IMR-90 (cell line): Measurements from ENCODE around the gene ELMO1. TPM values are rescaled to one million over a fixed set of nuclear protein-coding genes. Genes with fewer than 3 reads are reported as not detected.

Experiments used
- ATAC-seq: fragments of 200-7000 bp; cut with Tn5 transposase; 2 replicates; pipeline ENCODE4 v1.9.1; 2020; ENCODE audit warnings: low read depth, mild to moderate bottlenecking, moderate library complexity
- BruUV-seq: library from RNA; stranded (reverse); fragments of 400-500 nt; replicated peaks from 2 replicates; lab custom pipeline; 2021; lab: Mats Ljungman, UMichigan
- CTCF ChIA-PET: fragments of 300-600 bp; formaldehyde crosslinking; extraction: SDS; loops from one replicate; lab custom pipeline; 2021; ENCODE audit warnings: antibody characterized with exemption; lab: Yijun Ruan, JAX
- POLR2A ChIA-PET: fragments of 300-600 bp; sonication (Branson Sonifier 250); formaldehyde crosslinking; loops from one replicate; lab custom pipeline; 2022; ENCODE audit warnings: antibody characterized with exemption; ENCODE audit not compliant: unreplicated experiment; lab: Charles Lee
- DNase-seq: peaks from one replicate; pipeline ENCODE4 v3.0.0; 2013
- H2AFZ ChIP-seq: replicated peaks from 2 replicates; pipeline ENCODE3; 2013; ENCODE audit warnings: low read length, mild to moderate bottlenecking; ENCODE audit not compliant: poor library complexity
- H2AK5ac ChIP-seq: 2 replicates; pipeline ENCODE4 v1.6.1; 2013; ENCODE audit warnings: low read depth, low read length, inconsistent platforms
- H2AK9ac ChIP-seq: replicated peaks from 2 replicates; pipeline ENCODE3; 2013; ENCODE audit warnings: mild to moderate bottlenecking, low read depth, low read length, moderate library complexity; ENCODE audit not compliant: poor library complexity
- H2BK120ac ChIP-seq: 2 replicates; pipeline ENCODE4 v1.6.1; 2013; ENCODE audit warnings: low read depth, low read length, inconsistent platforms
- H2BK15ac ChIP-seq: 3 replicates; pipeline ENCODE4 v1.6.1; 2013; ENCODE audit warnings: low read depth, low read length, inconsistent platforms
- H2BK20ac ChIP-seq: 2 replicates; pipeline ENCODE4 v1.6.1; 2013; ENCODE audit warnings: low read depth, mild to moderate bottlenecking, inconsistent platforms, low read length, moderate library complexity
- H2BK5ac ChIP-seq: 2 replicates; pipeline ENCODE4 v1.6.1; 2013; ENCODE audit warnings: mild to moderate bottlenecking, low read depth, low read length, inconsistent platforms; ENCODE audit not compliant: poor library complexity, severe bottlenecking
- H3K14ac ChIP-seq: replicated peaks from 2 replicates; pipeline ENCODE4 v1.6.1; 2013; ENCODE audit warnings: low read depth, low read length, inconsistent platforms
- H3K18ac ChIP-seq: 2 replicates; pipeline ENCODE4 v1.6.1; 2013; ENCODE audit warnings: low read depth, low read length, control low read depth
- H3K23ac ChIP-seq: 2 replicates; pipeline ENCODE4 v1.6.1; 2013; ENCODE audit warnings: low read depth, low read length, inconsistent platforms
- H3K27ac ChIP-seq: 2 replicates; pipeline ENCODE4 v1.5.1; 2013; ENCODE audit warnings: mild to moderate bottlenecking, control low read depth, low read length; ENCODE audit not compliant: insufficient read depth
- H3K27me3 ChIP-seq: 2 replicates; pipeline ENCODE4 v1.6.1; 2013; ENCODE audit warnings: low read length; ENCODE audit not compliant: control insufficient read depth, insufficient read depth
- H3K36me3 ChIP-seq: 2 replicates; pipeline ENCODE4 v1.6.1; 2013; ENCODE audit warnings: low read length, mixed read lengths; ENCODE audit not compliant: control insufficient read depth, insufficient read depth
- H3K4ac ChIP-seq: 2 replicates; pipeline ENCODE4 v1.6.1; 2013; ENCODE audit warnings: low read depth, low read length, inconsistent platforms
- H3K4me1 ChIP-seq: 2 replicates; pipeline ENCODE4 v1.6.1; 2013; ENCODE audit warnings: low read length, mixed read lengths; ENCODE audit not compliant: control insufficient read depth, insufficient read depth
- H3K4me2 ChIP-seq: 2 replicates; pipeline ENCODE4 v1.6.1; 2013; ENCODE audit warnings: low read depth, mild to moderate bottlenecking, control low read depth, low read length, moderate library complexity
- H3K4me3 ChIP-seq: 2 replicates; pipeline ENCODE4 v1.5.1; 2013; ENCODE audit warnings: low read depth, mild to moderate bottlenecking, control low read depth, low read length, moderate library complexity; ENCODE audit not compliant: insufficient read depth
- H3K56ac ChIP-seq: 2 replicates; pipeline ENCODE4 v1.6.1; 2013; ENCODE audit warnings: low read length, inconsistent platforms; ENCODE audit not compliant: insufficient read depth; ENCODE audit errors: extremely low read depth
- H3K79me1 ChIP-seq, 2 experiments: 2 replicates each; pipeline ENCODE4 v1.6.1; 2013; ENCODE audit warnings: low read length in 2 of 2, inconsistent platforms in 1 of 2, low read depth in 1 of 2
- H3K9ac ChIP-seq: 2 replicates; pipeline ENCODE4 v1.6.1; 2013; ENCODE audit warnings: low read depth, low read length, control low read depth
- H3K9me1 ChIP-seq: 2 replicates; pipeline ENCODE4 v1.6.1; 2013; ENCODE audit warnings: low read length, inconsistent platforms; ENCODE audit not compliant: insufficient read depth
- H3K9me3 ChIP-seq: 2 replicates; pipeline ENCODE4 v1.6.1; 2013; ENCODE audit warnings: low read length; ENCODE audit not compliant: control insufficient read depth, insufficient read depth
- H4K20me1 ChIP-seq: 2 replicates; pipeline ENCODE4 v1.6.1; 2013; ENCODE audit warnings: low read length, inconsistent platforms; ENCODE audit not compliant: insufficient read depth
- H4K5ac ChIP-seq: 2 replicates; pipeline ENCODE4 v1.6.1; 2013; ENCODE audit warnings: mild to moderate bottlenecking, low read depth, low read length, control low read depth
- H4K8ac ChIP-seq, 2 experiments: 2 replicates each; pipeline ENCODE4 v1.6.1; 2013; ENCODE audit warnings: low read depth in 2 of 2, low read length in 2 of 2, control low read depth in 1 of 2, inconsistent platforms in 1 of 2
- H4K91ac ChIP-seq: 2 replicates; pipeline ENCODE4 v1.6.1; 2013; ENCODE audit warnings: low read depth, low read length, inconsistent platforms; ENCODE audit not compliant: insufficient read depth
- BHLHE40 ChIP-seq: fragments of 150-350 bp; IDR thresholded peaks from 2 replicates; pipeline ENCODE4 v1.6.1; 2016; ENCODE audit warnings: mild to moderate bottlenecking, low read depth, low read length
- CEBPB ChIP-seq: IDR thresholded peaks from 2 replicates; pipeline ENCODE4 v1.6.1; 2012; ENCODE audit warnings: low read depth, low read length, improper control_type of control experiment
- CHD1 ChIP-seq: IDR thresholded peaks from 2 replicates; pipeline ENCODE4 v1.6.1; 2012; ENCODE audit warnings: low read depth, low read length, improper control_type of control experiment
- FOS ChIP-seq: fragments of 150-350 bp; IDR thresholded peaks from 2 replicates; pipeline ENCODE4 v1.6.1; 2016; ENCODE audit warnings: low read depth, low read length
- MAFK ChIP-seq: IDR thresholded peaks from 2 replicates; pipeline ENCODE4 v1.6.1; 2012; ENCODE audit warnings: low read depth, low read length, improper control_type of control experiment
- MAZ ChIP-seq: IDR thresholded peaks from 2 replicates; pipeline ENCODE4 v1.6.1; 2012; ENCODE audit warnings: low read depth, mild to moderate bottlenecking, low read length, improper control_type of control experiment, moderate library complexity, borderline replicate concordance
- MXI1 ChIP-seq: IDR thresholded peaks from 2 replicates; pipeline ENCODE4 v1.6.1; 2012; ENCODE audit warnings: low read depth, mild to moderate bottlenecking, low read length, moderate library complexity, borderline replicate concordance
- NFE2L2 ChIP-seq: fragments of 150-350 bp; IDR thresholded peaks from 2 replicates; pipeline ENCODE4 v1.6.1; 2016; ENCODE audit warnings: low read depth, mild to moderate bottlenecking, low read length
- POLR2A ChIP-seq: IDR thresholded peaks from 2 replicates; pipeline ENCODE4 v1.6.1; 2012; ENCODE audit warnings: mild to moderate bottlenecking, low read depth, low read length
- RAD21 ChIP-seq: IDR thresholded peaks from 2 replicates; pipeline ENCODE4 v1.6.1; 2012; ENCODE audit warnings: low read length, improper control_type of control experiment
- RCOR1 ChIP-seq: IDR thresholded peaks from 2 replicates; pipeline ENCODE4 v1.6.1; 2012; ENCODE audit warnings: mild to moderate bottlenecking, low read length, improper control_type of control experiment; ENCODE audit not compliant: insufficient replicate concordance
- RFX5 ChIP-seq: IDR thresholded peaks from 2 replicates; pipeline ENCODE4 v1.8.0; 2012; ENCODE audit warnings: low read depth, mild to moderate bottlenecking, low read length, moderate library complexity
- SMC3 ChIP-seq: fragments of 150-350 bp; IDR thresholded peaks from 2 replicates; pipeline ENCODE4 v1.6.1; 2016; ENCODE audit warnings: low read depth, mild to moderate bottlenecking, antibody characterized with exemption, low read length, moderate library complexity
- WGBS, 2 experiments: methylation state at CpG; one replicate each; pipeline versions ENCODE4 v1.1.5 to v1.1.7; 2013; ENCODE audit warnings: missing lambda C conversion rate in 2 of 2; ENCODE audit not compliant: insufficient read length in 1 of 2; ENCODE audit errors: extremely low coverage in 2 of 2; 5-methylcytosine and 5-hydroxymethylcytosine counted together
- dilution Hi-C: fragments of 300-500 bp; cut with HindIII; formaldehyde crosslinking; loops from one replicate; pipeline ENCODE4 v1.14.3; 2018; ENCODE audit warnings: low sequenced_read_pairs; ENCODE audit not compliant: unreplicated experiment
- in situ Hi-C: fragments of 300-500 bp; cut with MboI; formaldehyde crosslinking; loops from 3 replicates; pipeline ENCODE4 v1.14.3; 2019; ENCODE audit warnings: low sequenced_read_pairs, inconsistent platforms, mixed read lengths
- intact Hi-C: fragments of 100-400 bp; cut with micrococcal nuclease; formaldehyde crosslinking; loops from 2 replicates; pipeline ENCODE4 v1.10.0; 2022
- polyA plus RNA-seq, 3 experiments: library from polyadenylated mRNA; depleted of rRNA; stranded (reverse); fragments of >200 nt; gene quantifications; 2 replicates each; pipeline ENCODE4 v1.2.3, GENCODE V29; 2012; ENCODE audit warnings: low replicate concordance in 1 of 3
- total RNA-seq: library from RNA; depleted of rRNA; stranded (reverse); fragments of >200 nt; gene quantifications from 2 replicates; pipeline ENCODE4 v1.2.3, GENCODE V29; 2012
- TF ChIP-seq, protein P1 (sequence below): fragments of 150-350 bp; IDR thresholded peaks from 2 replicates; pipeline ENCODE4 v1.6.1; 2016; ENCODE audit warnings: low read depth, mild to moderate bottlenecking, low read length, moderate library complexity, borderline replicate concordance
- TF ChIP-seq, protein P2 (sequence below): conservative IDR thresholded peaks from 2 replicates; pipeline ENCODE4 v1.5.1; 2012; ENCODE audit warnings: mild to moderate bottlenecking, low read depth, low read length, improper control_type of control experiment
- TF ChIP-seq, protein P3 (sequence below): fragments of 150-350 bp; IDR thresholded peaks from 2 replicates; pipeline ENCODE4 v1.6.1; 2017; ENCODE audit warnings: mild to moderate bottlenecking, antibody characterized with exemption, low read length, low read depth

ELMO1 gene
- total and polyA plus RNA-seq, 2 of the 4 experiments (the other 2 are of a cell fraction) = 0.03 TPM; not detected in 1

DNA sequence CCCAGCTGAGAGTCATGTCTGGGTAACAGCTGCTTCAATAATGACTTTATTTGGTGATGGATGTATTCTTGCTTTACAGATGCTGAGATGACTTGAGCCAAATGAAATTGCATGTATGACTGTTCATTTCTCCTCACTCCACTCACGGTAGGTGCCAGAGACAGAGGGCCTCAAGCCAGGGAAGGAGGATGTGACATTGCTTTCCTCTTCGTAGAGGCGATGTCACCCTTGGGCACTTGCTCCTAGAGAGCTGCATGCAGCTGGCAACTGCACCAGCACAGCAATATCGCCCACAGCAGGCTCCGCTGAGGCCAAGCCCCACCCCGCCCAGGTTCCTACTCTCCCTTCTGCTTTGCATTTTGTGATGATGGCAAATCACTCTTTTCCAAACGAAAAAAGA, 607.8 kb downstream of the ELMO1 start:
- Histone ChIP-seq H4K20me1 (no peaks in the 10 kb centered on the region), H4K5ac (no peak overlapping the region), H3K23ac (no peak overlapping the region), H2AK5ac (no peak overlapping the region), H3K9ac (no peak overlapping the region), H2AFZ (peak overlapping the region; percentile 33), H3K36me3 (no peaks in the 10 kb centered on the region), H3K14ac (no peak overlapping the region), H2BK5ac (no peak overlapping the region), H3K18ac (no peak overlapping the region), H3K56ac (no peak overlapping the region), H3K79me1 (no peaks in the 10 kb centered on the region), H2BK20ac (no peak overlapping the region), H3K4me2 (no peak overlapping the region), H3K4me1 (no peaks in the 10 kb centered on the region), H4K8ac (no peak overlapping the region), H3K27ac (no peak overlapping the region), H3K27me3 (no peaks in the 10 kb centered on the region), H3K4me3 (no peak overlapping the region), H2BK120ac (no peak overlapping the region), H4K91ac (no peak overlapping the region), H2AK9ac (peak overlapping the region; percentile 65), H3K9me1 (no peaks in the 10 kb centered on the region), H3K9me3 (no peaks in the 10 kb centered on the region; the same call in 1 of the 2 replicates), H3K4ac (no peak overlapping the region), H2BK15ac (no peak overlapping the region)
- no peak for ATAC-seq
- no TSS peak for BruUV-seq
- intact Hi-C loops = no loop called here
- dilution Hi-C loops = no loop called here
- ChIA-PET CTCF (no interaction called here), POLR2A (no interaction called here)
- TF ChIP-seq POLR2A (no peak), CEBPB (no peak), RAD21 (no peak), FOS (no peak), RFX5 (no peak), MAFK (no peak), SMC3 (no peak), BHLHE40 (no peak), MXI1 (no peak), RCOR1 (no peak), CHD1 (no peak), NFE2L2 (no peak), MAZ (no peak)
- TF ChIP-seq, protein P1, sequence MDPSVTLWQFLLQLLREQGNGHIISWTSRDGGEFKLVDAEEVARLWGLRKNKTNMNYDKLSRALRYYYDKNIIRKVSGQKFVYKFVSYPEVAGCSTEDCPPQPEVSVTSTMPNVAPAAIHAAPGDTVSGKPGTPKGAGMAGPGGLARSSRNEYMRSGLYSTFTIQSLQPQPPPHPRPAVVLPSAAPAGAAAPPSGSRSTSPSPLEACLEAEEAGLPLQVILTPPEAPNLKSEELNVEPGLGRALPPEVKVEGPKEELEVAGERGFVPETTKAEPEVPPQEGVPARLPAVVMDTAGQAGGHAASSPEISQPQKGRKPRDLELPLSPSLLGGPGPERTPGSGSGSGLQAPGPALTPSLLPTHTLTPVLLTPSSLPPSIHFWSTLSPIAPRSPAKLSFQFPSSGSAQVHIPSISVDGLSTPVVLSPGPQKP = no peak
- TF ChIP-seq, protein P2, sequence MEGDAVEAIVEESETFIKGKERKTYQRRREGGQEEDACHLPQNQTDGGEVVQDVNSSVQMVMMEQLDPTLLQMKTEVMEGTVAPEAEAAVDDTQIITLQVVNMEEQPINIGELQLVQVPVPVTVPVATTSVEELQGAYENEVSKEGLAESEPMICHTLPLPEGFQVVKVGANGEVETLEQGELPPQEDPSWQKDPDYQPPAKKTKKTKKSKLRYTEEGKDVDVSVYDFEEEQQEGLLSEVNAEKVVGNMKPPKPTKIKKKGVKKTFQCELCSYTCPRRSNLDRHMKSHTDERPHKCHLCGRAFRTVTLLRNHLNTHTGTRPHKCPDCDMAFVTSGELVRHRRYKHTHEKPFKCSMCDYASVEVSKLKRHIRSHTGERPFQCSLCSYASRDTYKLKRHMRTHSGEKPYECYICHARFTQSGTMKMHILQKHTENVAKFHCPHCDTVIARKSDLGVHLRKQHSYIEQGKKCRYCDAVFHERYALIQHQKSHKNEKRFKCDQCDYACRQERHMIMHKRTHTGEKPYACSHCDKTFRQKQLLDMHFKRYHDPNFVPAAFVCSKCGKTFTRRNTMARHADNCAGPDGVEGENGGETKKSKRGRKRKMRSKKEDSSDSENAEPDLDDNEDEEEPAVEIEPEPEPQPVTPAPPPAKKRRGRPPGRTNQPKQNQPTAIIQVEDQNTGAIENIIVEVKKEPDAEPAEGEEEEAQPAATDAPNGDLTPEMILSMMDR = no peak
- TF ChIP-seq, protein P3, sequence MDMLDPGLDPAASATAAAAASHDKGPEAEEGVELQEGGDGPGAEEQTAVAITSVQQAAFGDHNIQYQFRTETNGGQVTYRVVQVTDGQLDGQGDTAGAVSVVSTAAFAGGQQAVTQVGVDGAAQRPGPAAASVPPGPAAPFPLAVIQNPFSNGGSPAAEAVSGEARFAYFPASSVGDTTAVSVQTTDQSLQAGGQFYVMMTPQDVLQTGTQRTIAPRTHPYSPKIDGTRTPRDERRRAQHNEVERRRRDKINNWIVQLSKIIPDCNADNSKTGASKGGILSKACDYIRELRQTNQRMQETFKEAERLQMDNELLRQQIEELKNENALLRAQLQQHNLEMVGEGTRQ = no peak
- in situ Hi-C loops = no loop called here
- no peak for DNase-seq
- no CpG with 5 or more reads among the region's 7 CpGs for WGBS, 2 experiments
